ENCODE data around the gene TTLL11. TPM values are rescaled to one million over a fixed set of nuclear protein-coding genes. Genes with fewer than 3 reads are reported as not detected.

Gene TTLL11
- total and polyA plus RNA-seq, 2 of the 8 experiments (the other 6 are each of a cell fraction or from before 2014, with no cell fraction given) = 0.56 to 0.80 TPM

GRCh38 chr9:121831869-121832268 is 261.2 kb downstream of the TTLL11 start:
- H2BK5ac ChIP-seq (ENCODE audit: low read depth, low read length) = no peak overlapping the region
- no peak overlapping the region for H3K23ac ChIP-seq (ENCODE audit: insufficient read length)
- 100% methylated on average over 3 of the region's 3 CpGs; no CpG with 5 or more reads in 1 of the 2 experiments for WGBS, 2 experiments (ENCODE audit: extremely low coverage in 1 of 2, insufficient coverage in 1 of 2, insufficient read length in 1 of 2, insufficient replicate concordance in 2 of 2, low coverage in 1 of 2, low lambda C conversion rate in 2 of 2, missing lambda C conversion rate in 1 of 2)
- H3K4me2 ChIP-seq (ENCODE audit: insufficient read depth in 1 of 2, low read depth in 2 of 2, low read length in 2 of 2) = no peak overlapping the region
- no peak overlapping the region for H2BK20ac ChIP-seq (ENCODE audit: low read length)
- no peak overlapping the region for H2AFZ ChIP-seq (ENCODE audit: low read length)
- H3K4me1 ChIP-seq (replicated peaks in 1 of 4; ENCODE audit: control insufficient read depth in 3 of 4, insufficient read depth in 4 of 4, low read length in 3 of 4) = no peaks in the 10 kb centered on the region; a peak in 1 of 7 replicates
- DNase-seq (ENCODE audit: low read depth in 1 of 2, low spot score in 2 of 2) = peak in 1 of 2 experiments; percentile 13
- no peak overlapping the region for H2AK5ac ChIP-seq (ENCODE audit: low read depth, low read length)
- H4K8ac ChIP-seq (ENCODE audit: extremely low read depth, insufficient read depth, low read length) = no peak overlapping the region
- H3K9ac ChIP-seq (replicated peaks in 1 of 4; ENCODE audit: extremely low read depth in 1 of 4, low read depth in 3 of 4, low read length in 3 of 4) = no peak overlapping the region
- H3K79me2 ChIP-seq (ENCODE audit: control insufficient read depth in 1 of 2, insufficient read depth in 2 of 2, low read length in 2 of 2) = no peaks in the 10 kb centered on the region
- no peak overlapping the region for H2BK12ac ChIP-seq (ENCODE audit: low read depth, low read length)
- no peak overlapping the region for H4K91ac ChIP-seq (replicated peaks; ENCODE audit: insufficient read length, low read length)
- CTCF ChIA-PET (ENCODE audit: partially characterized antibody) = interaction anchor here (0.7 to 1.5 kb wide), 3 partner anchors 8 to 98 kb away, joined by 3 to 4 read pairs (median 3); no protein-coding TSS in a partner anchor
- no peak overlapping the region for H2BK120ac ChIP-seq (replicated peaks; ENCODE audit: low read depth, low read length)
- no peak overlapping the region for H3K18ac ChIP-seq (ENCODE audit: extremely low read depth, low read length)
- H3K14ac ChIP-seq (ENCODE audit: insufficient read length) = no peak overlapping the region
- H3K4me3 ChIP-seq (ENCODE audit: extremely low read depth in 1 of 4, insufficient read depth in 2 of 4, low read depth in 3 of 4, low read length in 4 of 4) = no peak overlapping the region
- no peak overlapping the region for H3K27ac ChIP-seq (ENCODE audit: low read depth, low read length)
- H3K56ac ChIP-seq (replicated peaks; ENCODE audit: insufficient read length, low read depth, low read length) = no peak overlapping the region
- no peak overlapping the region for H2BK15ac ChIP-seq (ENCODE audit: low read length)
- H4K5ac ChIP-seq (ENCODE audit: insufficient read length, low read depth, low read length) = no peak overlapping the region
- H3K23me2 ChIP-seq (ENCODE audit: low read depth, low read length) = no peaks in the 10 kb centered on the region
- H3K4ac ChIP-seq (replicated peaks; ENCODE audit: insufficient read length, low read depth, low read length) = no peak overlapping the region
- TF ChIP-seq EGR1 (IDR thresholded peaks at IDR 0.05; ENCODE audit: borderline replicate concordance, low read depth, low read length) (no peak), POLR2AphosphoS5 (IDR thresholded peaks at IDR 0.05; ENCODE audit: low read depth, low read length) (no peak), RXRA (IDR thresholded peaks at IDR 0.05; ENCODE audit: insufficient read depth, low read depth, low read length) (no peak), EZH2 (IDR thresholded peaks at IDR 0.05; ENCODE audit: low read depth, low read length, severe bottlenecking) (no peak), POLR2A (IDR thresholded peaks at IDR 0.05; ENCODE audit: control extremely low read depth in 1 of 2, low read depth in 2 of 2, low read length in 2 of 2) (no peak), TEAD4 (IDR thresholded peaks at IDR 0.05; ENCODE audit: low read depth, low read length) (no peak), RFX5 (IDR thresholded peaks at IDR 0.05; ENCODE audit: borderline replicate concordance, low read depth, low read length) (no peak), JUN (IDR thresholded peaks at IDR 0.05; ENCODE audit: low read depth, low read length) (no peak), POU5F1 (IDR thresholded peaks at IDR 0.05; ENCODE audit: low read depth, low read length) (no peak), NANOG (IDR thresholded peaks at IDR 0.05; ENCODE audit: insufficient read depth, low read depth, low read length, poor library complexity, severe bottlenecking) (no peak), SRF (IDR thresholded peaks at IDR 0.05; ENCODE audit: low read depth, low read length) (no peak), RBBP5 (IDR thresholded peaks at IDR 0.05; ENCODE audit: borderline replicate concordance, low read depth, low read length) (no peak)
- H3K27me3 ChIP-seq (replicated peaks in 1 of 4; ENCODE audit: control insufficient read depth in 3 of 4, extremely low read depth in 1 of 4, insufficient read depth in 3 of 4, low read length in 3 of 4) = no peaks in the 10 kb centered on the region
- H3K79me1 ChIP-seq (ENCODE audit: low read depth, low read length) = no peaks in the 10 kb centered on the region
- POLR2A ChIA-PET (ENCODE audit: partially characterized antibody) = no interaction called here
- no peak for FAIRE-seq
- H3K9me3 ChIP-seq (ENCODE audit: insufficient read depth in 2 of 2, low read depth in 1 of 2, low read length in 1 of 2) = no peaks in the 10 kb centered on the region
- H3K36me3 ChIP-seq (ENCODE audit: control insufficient read depth in 2 of 4, insufficient read depth in 4 of 4, low read length in 3 of 4) = no peaks in the 10 kb centered on the region
- H4K20me1 ChIP-seq (replicated peaks in 1 of 2; ENCODE audit: control insufficient read depth in 1 of 2, insufficient read depth in 2 of 2, low read length in 2 of 2) = no peaks in the 10 kb centered on the region

All from H1 (cell line).